Neural cell (in vitro differentiated cells): ENCODE data around the gene PAMR1.

Source experiments
- CTCF ChIP-seq: fragments of 450-650 bp; IDR thresholded peaks from 2 replicates; pipeline ENCODE4 v1.5.1; 2014; ENCODE audit warnings: antibody characterized with exemption, mild to moderate bottlenecking, moderate library complexity; ENCODE audit not compliant: poor library complexity, severe bottlenecking
- EZH2 ChIP-seq: fragments of 200-600, 300-800 bp; shearing (Covaris generic), sonication (generic); IDR thresholded peaks from 2 replicates; pipeline ENCODE4 v1.6.1; 2014; ENCODE audit warnings: antibody characterized with exemption, low read length, borderline replicate concordance, mild to moderate bottlenecking; ENCODE audit not compliant: insufficient read depth, poor library complexity, severe bottlenecking
- POLR2AphosphoS5 ChIP-seq: IDR thresholded peaks from 2 replicates; pipeline ENCODE4 v1.6.1; 2012
- RAD21 ChIP-seq: fragments of 450-650 bp; conservative IDR thresholded peaks from 2 replicates; pipeline ENCODE4 v1.6.1; 2014; ENCODE audit warnings: antibody characterized with exemption, mild to moderate bottlenecking, moderate library complexity
- SMC3 ChIP-seq: fragments of 450-650 bp; conservative IDR thresholded peaks from 2 replicates; pipeline ENCODE4 v1.6.1; 2014; ENCODE audit warnings: antibody characterized with exemption, mild to moderate bottlenecking, moderate library complexity; ENCODE audit not compliant: poor library complexity

GRCh38 chr11:35529971-35530495 lies 4.6 kb upstream of the PAMR1 start:
- TF ChIP-seq POLR2AphosphoS5 (no peak), SMC3 (no peak), CTCF (no peak), RAD21 (no peak), EZH2 (no peak)
